Uterus (tissue), 4 donors: ENCODE data around the gene FDPS. TPM values are rescaled to one million over a fixed set of nuclear protein-coding genes. Genes with fewer than 3 reads are reported as not detected.

ENCODE experiments used
- DNase-seq, 2 donors: peaks; one replicate each; pipeline ENCODE4 v3.0.0-alpha.2; 2019 to 2020
- H3K27ac ChIP-seq, 2 donors: fragments of 200-600 bp; sonication (generic); 1 replicate in 1 of 2; 2 replicates in 1 of 2; pipeline ENCODE4 v1.5.1; 2016 to 2018
- H3K27me3 ChIP-seq, 2 donors: fragments of 200-600 bp; sonication (generic); one replicate each; pipeline ENCODE4 v1.5.1; 2018 to 2019; ENCODE audit warnings: control low read depth in 1 of 2
- H3K36me3 ChIP-seq, 2 donors: fragments of 200-600 bp; sonication (generic); one replicate each; pipeline ENCODE4 v1.5.1; 2019; ENCODE audit warnings: control low read depth in 1 of 2
- H3K4me1 ChIP-seq, 2 donors: fragments of 200-600 bp; sonication (generic); one replicate each; pipeline ENCODE4 v1.5.1; 2018 to 2019; ENCODE audit warnings: control low read depth in 1 of 2
- H3K4me3 ChIP-seq, 2 donors: fragments of 200-600 bp; sonication (generic); 1 replicate in 1 of 2; 2 replicates in 1 of 2; pipeline ENCODE4 v1.5.1; 2018 to 2019; ENCODE audit warnings: mild to moderate bottlenecking in 1 of 2
- H3K9me3 ChIP-seq, 2 donors: fragments of 200-600 bp; sonication (generic); one replicate each; pipeline ENCODE4 v1.5.1; 2019; ENCODE audit warnings: control low read depth in 1 of 2
- CTCF ChIP-seq, 4 experiments: fragments of 200-600 bp in 2 of 4; fragments of 450-650 bp in 2 of 4; sonication (generic) in 2 of 4; IDR thresholded peaks; one replicate each; pipeline ENCODE4 v1.5.1; 2016 to 2019; ENCODE audit warnings: antibody characterized with exemption in 4 of 4, mild to moderate bottlenecking in 2 of 4, moderate library complexity in 1 of 4
- POLR2A ChIP-seq, 2 donors: fragments of 450-650 bp; IDR thresholded peaks; one replicate each; pipeline ENCODE4 v1.6.1; 2016; ENCODE audit warnings: antibody characterized with exemption in 2 of 2, mild to moderate bottlenecking in 1 of 2, moderate library complexity in 1 of 2
- intact Hi-C: fragments of 100-400 bp; cut with DNase I; formaldehyde crosslinking; loops from one replicate; pipeline ENCODE4 v1.15.1; 2023; ENCODE audit warnings: low total_unique reads
- total RNA-seq, 4 donors: library from RNA; depleted of rRNA in 3 of 4; stranded (reverse); fragments of >200 nt in 3 of 4; gene quantifications; one replicate each; pipeline versions ENCODE4 v1.1.0 to v1.2.4, GENCODE V29; 2014 to 2023
- donor health status: DM: yes; HTN: yes; CAD: no.

Gene FDPS
- total RNA-seq, 4 donors from 2014 or later: 23.8 to 113 (median 99.6) TPM

DNA sequence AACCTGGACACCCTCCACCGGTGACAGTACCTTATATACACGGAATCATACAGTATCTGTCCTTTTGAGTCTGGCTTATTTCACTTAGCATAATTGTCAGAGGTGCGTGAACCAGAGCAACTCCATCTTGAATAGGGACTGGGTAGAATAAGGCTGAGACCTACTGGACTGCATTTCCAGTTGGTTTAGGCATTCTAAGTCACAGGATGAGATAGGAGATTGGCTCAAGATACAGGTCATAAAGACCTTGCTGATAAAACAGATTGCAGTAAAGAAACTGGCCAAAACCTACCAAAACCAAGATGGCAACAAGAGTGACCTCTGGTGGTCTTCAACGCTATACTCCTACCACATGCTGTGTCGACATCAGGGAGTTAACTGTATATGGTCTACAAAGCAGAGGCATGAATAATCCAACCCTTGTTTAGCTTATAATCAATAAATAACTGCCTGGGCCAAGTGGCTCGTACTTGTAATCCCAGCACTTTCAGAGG is 1.4 kb upstream of the FDPS start:
- no peak overlapping the region for H3K27ac ChIP-seq

GRCh38 chr1:155309423-155310021 is 856 bp downstream of the FDPS start:
- peak in 1 of 2 donors; percentile 30 for DNase-seq
- intact Hi-C loops: no loop called here
- H3K27ac ChIP-seq: peak overlapping the region; percentile 80 to 82

More for the DNA sequence above, 1.4 kb upstream of the FDPS start:
- Histone ChIP-seq H3K36me3 (no peaks in the 10 kb centered on the region), H3K4me1 (no peaks in the 10 kb centered on the region), H3K4me3 (no peak overlapping the region), H3K9me3 (no peaks in the 10 kb centered on the region), H3K27me3 (no peaks in the 10 kb centered on the region)
- DNase-seq: no peak
- intact Hi-C loops: no loop called here
- peak in 2 of 4 experiments; percentile 26 to 33 for TF ChIP-seq CTCF (IDR thresholded peaks at IDR 0.05)
- no peak for TF ChIP-seq POLR2A (IDR thresholded peaks at IDR 0.05)

DNA sequence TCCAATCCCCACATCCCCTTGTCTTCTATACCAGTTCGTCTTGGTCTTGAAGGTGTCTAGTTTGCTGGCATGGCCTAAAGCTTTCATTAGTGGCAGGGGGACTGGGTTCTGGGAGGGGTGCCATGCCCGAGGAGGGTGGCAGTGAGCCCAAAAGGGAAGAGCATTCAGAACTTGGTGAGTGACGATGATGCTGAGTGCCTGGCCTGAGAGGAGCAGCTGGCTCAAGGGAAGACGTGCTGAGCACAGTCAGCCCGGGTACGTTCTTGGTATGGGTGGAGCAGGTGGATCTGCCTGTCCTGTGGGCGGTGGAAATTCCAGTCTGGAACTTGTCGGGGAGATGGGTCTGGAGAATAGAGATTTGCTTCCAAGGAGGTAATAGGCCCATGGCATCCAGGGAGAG is 4.6 kb downstream of the FDPS start:
- DNase-seq: no peak
- intact Hi-C loops: no loop called here
- no peaks in the 10 kb centered on the region for H3K4me1 ChIP-seq
- H3K27ac ChIP-seq: no peak overlapping the region
- H3K4me3 ChIP-seq: no peak overlapping the region
- TF ChIP-seq CTCF (IDR thresholded peaks at IDR 0.05) (no peak), POLR2A (IDR thresholded peaks at IDR 0.05) (no peak)
- H3K9me3 ChIP-seq: no peaks in the 10 kb centered on the region
- H3K36me3 ChIP-seq: no peaks in the 10 kb centered on the region
- no peaks in the 10 kb centered on the region for H3K27me3 ChIP-seq

More at GRCh38 chr1:155309423-155310021, 856 bp downstream of the FDPS start:
- Histone ChIP-seq H3K36me3 (no peaks in the 10 kb centered on the region), H3K4me1 (no peaks in the 10 kb centered on the region), H3K27me3 (no peaks in the 10 kb centered on the region), H3K9me3 (no peaks in the 10 kb centered on the region), H3K4me3 (peak overlapping the region; percentile 70 to 72)
- no peak for TF ChIP-seq CTCF (IDR thresholded peaks at IDR 0.05)
- no peak for TF ChIP-seq POLR2A (IDR thresholded peaks at IDR 0.05)

DNA sequence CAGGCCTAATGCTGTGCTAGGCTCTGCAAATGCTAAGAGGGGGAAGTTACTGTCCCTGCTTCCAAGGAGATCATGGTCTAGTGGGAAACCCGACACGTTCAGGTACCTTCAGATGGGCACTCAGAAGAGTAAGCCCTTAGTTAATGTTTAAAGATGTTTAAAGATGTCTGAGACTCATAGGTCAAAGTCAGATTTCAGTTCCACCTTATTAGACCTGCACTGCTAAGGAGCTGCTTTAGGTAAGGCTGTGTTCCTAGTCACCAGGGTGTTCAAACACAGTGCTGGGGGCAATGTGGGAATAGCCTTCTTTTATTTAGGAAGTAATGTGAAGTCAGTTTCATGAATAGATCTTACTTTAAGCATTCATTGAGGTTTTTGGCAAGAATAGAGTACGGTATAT is 8.3 kb downstream of the FDPS start:
- Histone ChIP-seq H3K4me3 (no peak overlapping the region), H3K27me3 (no peaks in the 10 kb centered on the region), H3K9me3 (no peaks in the 10 kb centered on the region), H3K4me1 (peaks cover under 1 to 9% of the 10 kb centered on the region in 2 donors), H3K27ac (no peak overlapping the region), H3K36me3 (no peaks in the 10 kb centered on the region)
- no peak for TF ChIP-seq POLR2A (IDR thresholded peaks at IDR 0.05)
- no peak for TF ChIP-seq CTCF (IDR thresholded peaks at IDR 0.05)
- intact Hi-C loops: no loop called here
- no peak for DNase-seq

GRCh38 chr1:155318082-155318481 is 9.4 kb downstream of the FDPS start:
- no peak for DNase-seq
- TF ChIP-seq CTCF (IDR thresholded peaks at IDR 0.05) (no peak), POLR2A (IDR thresholded peaks at IDR 0.05) (no peak)
- intact Hi-C loops: no loop called here

More at GRCh38 chr1:155318082-155318481, 9.4 kb downstream of the FDPS start:
- peaks cover 5 to 10% of the 10 kb centered on the region in 2 donors for H3K4me1 ChIP-seq
- H3K27me3 ChIP-seq: no peaks in the 10 kb centered on the region
- H3K9me3 ChIP-seq: no peaks in the 10 kb centered on the region
- H3K27ac ChIP-seq: no peak overlapping the region
- H3K4me3 ChIP-seq: no peak overlapping the region
- H3K36me3 ChIP-seq: no peaks in the 10 kb centered on the region
